A549 (cell line): ENCODE data around the gene CNNM2.

Experiments
- BHLHE40 ChIP-seq: IDR thresholded peaks from 2 replicates; pipeline ENCODE4 v1.6.1; 2012; ENCODE audit warnings: low read depth, low read length, inconsistent platforms
- CTCF ChIP-seq: fragments of >200 bp; sonication (Bioruptor Twin); formaldehyde crosslinking; IDR thresholded peaks from 3 replicates; pipeline ENCODE4 v1.5.1; 2016
- REST ChIP-seq: fragments of 200-600 bp; sonication (generic); IDR thresholded peaks from 2 replicates; pipeline ENCODE4 v1.6.1; 2016; ENCODE audit warnings: antibody characterized with exemption, mild to moderate bottlenecking, moderate library complexity
- TP53 ChIP-seq: fragments of 250-450 bp; sonication (Bioruptor Pico); IDR thresholded peaks from 2 replicates; pipeline ENCODE4 v1.5.0; 2021; ENCODE audit warnings: mild to moderate bottlenecking, moderate library complexity
- USF2 ChIP-seq: fragments of 450-650 bp; IDR thresholded peaks from 2 replicates; pipeline ENCODE4 v1.6.1; 2014; ENCODE audit warnings: antibody characterized with exemption

GRCh38 chr10:103105462-103105861 lies 187.4 kb downstream of the CNNM2 start:
- TF ChIP-seq USF2: no peak
- TF ChIP-seq CTCF: no peak
- no peak for TF ChIP-seq BHLHE40
- no peak for TF ChIP-seq REST
- no peak for TF ChIP-seq TP53
